NCI-H526 treated with DMSO at 0.1 percent for 48 hours (cell line): ENCODE results near the gene TSPAN5.

Experiments
- DNase-seq: peaks from one replicate; lab custom pipeline; 2025; lab: John Stamatoyannopoulos, UW

Gene TSPAN5

GRCh38 chr4:98517218-98518021, 141.0 kb downstream of the TSPAN5 start:
- DNase-seq: no peak

DNA sequence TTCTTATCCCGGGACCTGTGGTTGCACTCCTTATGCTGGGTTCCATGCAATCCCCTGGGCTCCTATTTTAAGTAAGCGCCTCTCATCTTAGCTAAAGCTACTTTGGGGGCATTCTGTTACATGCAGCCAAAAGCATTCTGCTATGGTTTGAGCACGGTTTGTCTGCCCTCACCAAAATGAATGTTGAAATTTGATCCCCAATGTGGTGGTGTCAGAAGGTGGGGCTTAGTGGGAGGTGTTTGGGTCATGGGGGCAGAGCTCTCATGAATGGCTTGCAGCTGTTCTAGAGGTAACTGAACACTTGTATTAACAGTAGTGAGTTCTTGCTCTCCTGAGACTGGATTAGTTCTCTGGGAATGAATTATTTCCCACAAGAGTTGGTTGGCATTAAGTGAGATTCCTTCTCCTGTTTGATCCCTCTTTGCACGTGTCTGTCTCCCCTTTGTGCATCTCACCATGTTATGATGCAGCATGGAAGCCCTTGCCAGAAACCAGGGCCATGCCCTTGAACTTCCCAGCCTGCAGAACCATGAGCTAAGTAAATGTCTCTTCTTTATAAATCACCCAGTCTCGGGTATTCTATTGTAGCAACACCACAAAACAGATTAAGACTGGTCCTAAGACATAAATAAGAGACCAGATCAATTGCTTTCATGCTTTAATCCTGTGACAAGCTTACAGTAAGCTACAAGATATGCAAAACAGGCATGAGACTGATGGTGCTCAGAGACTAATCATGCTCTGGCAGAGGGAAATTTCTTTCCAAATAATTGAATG, 141.8 kb downstream of the TSPAN5 start:
- peak; percentile 23 for DNase-seq

DNA sequence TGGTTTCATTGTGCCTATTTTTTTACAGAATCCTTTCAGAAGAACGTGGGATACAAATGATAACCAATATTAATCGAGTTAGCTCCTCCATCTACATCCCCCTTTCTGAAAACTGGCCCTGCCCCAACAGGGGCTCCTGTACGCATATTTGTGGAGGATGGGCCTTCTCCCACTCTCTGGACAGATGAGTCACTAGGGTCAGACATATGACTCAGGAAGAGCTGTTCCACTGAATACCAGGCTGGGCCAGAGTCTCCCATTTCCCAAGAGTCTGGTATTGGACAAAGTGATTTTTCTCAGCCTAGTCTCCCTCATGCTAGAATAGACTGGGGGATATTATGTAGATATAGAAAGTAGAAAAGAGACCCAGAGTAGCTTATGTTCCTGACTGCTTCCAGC, 142.4 kb downstream of the TSPAN5 start:
- no peak for DNase-seq

- no peak for DNase-seq
These were observed 143.0 kb downstream of the TSPAN5 start for GRCh38 chr4:98515470-98515809.

- DNase-seq: no peak
These were observed 143.5 kb downstream of the TSPAN5 start for GRCh38 chr4:98514741-98515469.

DNA sequence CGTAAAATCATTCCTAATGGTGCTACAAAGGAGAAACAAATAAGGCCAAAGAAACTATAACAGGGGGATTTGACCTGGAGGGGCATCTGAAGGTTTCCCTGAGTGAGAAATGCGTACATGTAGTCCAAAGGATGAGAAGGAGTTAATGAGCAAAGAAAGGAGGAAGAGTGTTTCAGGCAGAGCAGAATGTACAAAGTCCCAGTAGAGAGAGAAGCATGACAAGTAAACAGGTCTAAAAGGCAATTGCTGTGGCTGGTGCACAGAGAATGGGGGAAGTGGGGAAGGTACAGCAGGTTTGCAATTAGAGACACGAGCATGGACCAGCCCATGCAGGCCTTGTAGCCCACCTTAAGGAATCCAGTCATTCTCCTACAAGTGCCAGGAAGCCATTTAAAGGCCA, 145.5 kb downstream of the TSPAN5 start:
- DNase-seq: no peak

GRCh38 chr4:98510757-98511517, 147.5 kb downstream of the TSPAN5 start:
- DNase-seq: no peak

DNA sequence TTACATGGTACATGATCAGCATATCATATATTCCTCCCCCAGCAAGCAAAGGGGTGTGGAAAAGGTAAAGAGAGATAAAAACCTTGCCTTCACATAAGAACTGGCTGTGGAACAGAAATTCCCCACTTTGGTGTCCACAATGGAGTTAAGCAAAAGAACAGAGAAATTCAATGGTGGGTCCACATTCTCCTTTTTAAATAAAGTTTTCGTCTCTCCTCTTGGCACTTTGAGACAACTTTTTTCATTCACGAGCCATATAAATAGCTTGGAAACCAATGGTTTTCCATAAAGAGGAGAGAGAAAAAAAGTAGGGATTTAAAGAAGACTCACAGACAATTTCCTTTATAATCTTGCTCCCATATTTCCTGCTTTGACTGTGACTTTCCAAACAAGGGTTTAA, 148.1 kb downstream of the TSPAN5 start:
- DNase-seq: no peak

- no peak for DNase-seq
These were observed 148.7 kb downstream of the TSPAN5 start for GRCh38 chr4:98509721-98510120.

DNA sequence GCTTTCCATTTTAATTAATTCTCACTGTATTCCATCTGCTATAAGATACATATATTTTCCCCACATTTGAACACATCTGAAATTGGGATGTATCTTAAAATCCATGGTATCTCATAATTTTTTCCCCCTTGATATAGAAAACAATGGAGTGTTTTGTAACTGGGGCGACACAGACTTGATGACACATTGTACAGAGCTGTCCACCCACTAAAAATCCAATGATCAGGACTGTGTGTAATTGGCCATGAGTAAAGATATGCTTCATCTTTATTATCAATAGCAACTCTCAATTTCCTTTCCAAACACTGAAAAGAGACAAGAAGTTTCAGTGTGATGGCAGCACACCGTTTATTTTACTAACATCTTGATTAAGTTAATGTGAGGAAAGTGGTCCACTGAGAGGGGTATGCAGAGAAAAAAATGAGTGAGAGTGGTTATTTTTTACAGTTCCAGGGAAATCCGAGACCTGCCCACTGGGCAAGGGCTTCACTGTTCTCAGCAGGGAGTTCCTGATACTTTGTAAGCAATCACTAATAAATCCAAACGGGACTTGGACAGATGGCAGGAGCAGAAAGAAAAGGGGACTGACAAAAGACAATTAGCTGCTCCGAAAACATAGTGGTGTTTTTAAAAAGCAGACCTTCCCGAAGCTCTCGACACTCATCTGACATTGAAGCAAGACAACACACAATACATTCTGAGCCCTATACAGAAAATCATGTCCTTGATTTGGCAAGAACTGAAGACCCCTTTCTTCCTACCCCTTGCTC, 149.4 kb downstream of the TSPAN5 start:
- no peak for DNase-seq

DNA sequence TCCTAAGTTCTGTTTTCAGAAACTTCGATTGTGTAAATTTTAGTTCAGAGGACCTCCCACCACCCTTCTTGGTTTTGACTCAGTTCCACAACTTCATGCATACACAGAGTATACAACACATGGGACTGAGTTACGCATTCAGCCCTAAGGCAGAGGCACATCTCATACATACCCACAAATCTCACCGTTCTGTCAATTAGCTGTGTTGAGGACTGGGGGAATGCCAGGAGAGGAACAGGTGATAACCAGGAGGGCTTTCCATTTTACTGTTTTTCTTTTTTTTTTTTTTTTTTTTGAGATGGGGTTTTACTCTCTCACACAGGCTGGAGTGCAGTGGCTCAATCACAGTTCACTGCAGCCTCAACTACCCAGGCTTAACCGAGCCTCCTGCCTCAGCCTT, 150.2 kb downstream of the TSPAN5 start:
- DNase-seq: no peak

DNA sequence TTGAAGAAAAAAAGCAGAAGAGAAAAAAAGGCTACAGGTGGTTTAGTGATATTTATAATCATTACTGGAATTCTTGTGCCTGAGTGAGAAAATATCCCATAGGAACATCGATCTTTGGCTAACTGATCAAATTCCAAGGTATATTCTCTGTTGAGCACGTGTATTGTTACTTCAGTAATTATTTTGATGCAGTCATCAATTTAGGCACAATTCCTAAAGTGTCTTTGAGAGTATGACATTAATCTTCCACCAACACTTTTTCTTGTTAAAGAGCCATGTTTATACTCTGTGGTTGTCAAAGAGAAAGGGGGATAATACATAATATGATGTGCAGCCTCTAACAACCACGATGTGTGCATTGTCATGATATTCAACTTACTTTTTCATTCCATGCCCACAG, 151.1 kb downstream of the TSPAN5 start:
- no peak for DNase-seq

DNA sequence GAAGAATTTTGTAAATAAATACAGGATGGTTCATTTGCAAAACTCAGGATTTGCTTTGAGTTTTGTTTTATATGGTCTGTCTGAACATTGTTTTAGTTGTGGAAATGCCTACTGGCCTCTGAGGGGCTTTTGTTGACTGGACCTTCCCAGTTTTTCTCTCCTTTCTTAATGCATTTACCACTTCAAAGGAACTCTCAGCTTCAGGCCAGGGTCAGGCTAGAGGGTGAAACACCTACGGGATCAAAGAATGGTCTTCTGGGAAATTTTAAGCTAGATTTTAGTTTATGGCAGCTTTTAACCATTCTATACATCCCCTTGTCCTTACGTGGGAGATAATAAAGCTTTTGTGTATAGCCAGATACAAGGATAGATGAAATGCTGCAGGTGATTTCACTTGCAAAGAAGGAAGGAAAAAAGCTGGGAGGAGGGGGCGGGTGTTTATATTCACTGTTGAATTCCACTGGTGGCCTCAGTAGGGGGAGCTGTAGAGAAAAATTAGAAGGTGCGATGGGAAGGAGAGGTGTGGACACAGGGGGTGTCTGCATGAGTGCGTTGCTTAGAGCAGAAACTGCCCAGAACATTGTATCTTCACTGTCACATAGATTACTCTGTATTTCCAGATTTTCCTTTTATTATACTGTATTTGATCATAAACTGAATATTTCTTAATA, 151.8 kb downstream of the TSPAN5 start:
- DNase-seq: peak; percentile 74

DNA sequence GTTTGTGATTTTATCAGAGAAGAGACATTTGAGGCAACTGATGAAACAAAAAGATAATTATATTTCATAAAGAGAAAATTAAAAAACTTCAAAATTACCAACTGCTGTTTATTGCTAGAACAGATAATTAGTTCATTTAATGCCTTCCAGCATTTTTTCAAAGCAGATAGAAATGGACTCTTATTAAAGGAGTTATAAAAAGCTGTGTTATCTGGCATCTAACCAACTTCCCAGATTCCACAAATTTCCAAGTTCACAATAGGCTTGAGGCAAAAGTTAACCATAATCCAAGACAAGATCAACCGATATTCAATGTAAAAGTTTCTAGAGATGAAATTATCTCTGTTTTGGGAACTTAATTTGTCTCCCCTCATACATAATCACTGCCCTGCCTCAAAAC, 152.4 kb downstream of the TSPAN5 start:
- no peak for DNase-seq

- DNase-seq: no peak
These were observed 154.3 kb downstream of the TSPAN5 start for GRCh38 chr4:98504091-98504490.

DNA sequence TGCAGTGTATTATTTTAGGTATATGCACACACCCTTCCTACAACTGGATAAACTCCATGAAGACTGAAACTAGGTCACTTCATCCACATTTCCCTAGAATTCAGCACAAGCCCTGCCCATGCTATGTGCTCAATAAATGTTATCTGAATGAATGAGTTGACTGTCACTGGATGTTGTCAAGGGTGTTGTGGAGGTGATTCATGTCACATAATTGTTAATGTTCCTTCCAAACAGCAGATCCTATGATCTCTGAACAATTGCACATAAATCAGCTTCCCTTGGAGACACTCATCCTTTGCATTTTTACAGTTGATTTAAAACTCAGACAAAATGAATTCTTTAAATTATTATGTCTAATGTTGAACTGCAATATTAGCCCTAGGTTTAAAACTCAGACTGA, 154.7 kb downstream of the TSPAN5 start:
- DNase-seq: no peak

DNA sequence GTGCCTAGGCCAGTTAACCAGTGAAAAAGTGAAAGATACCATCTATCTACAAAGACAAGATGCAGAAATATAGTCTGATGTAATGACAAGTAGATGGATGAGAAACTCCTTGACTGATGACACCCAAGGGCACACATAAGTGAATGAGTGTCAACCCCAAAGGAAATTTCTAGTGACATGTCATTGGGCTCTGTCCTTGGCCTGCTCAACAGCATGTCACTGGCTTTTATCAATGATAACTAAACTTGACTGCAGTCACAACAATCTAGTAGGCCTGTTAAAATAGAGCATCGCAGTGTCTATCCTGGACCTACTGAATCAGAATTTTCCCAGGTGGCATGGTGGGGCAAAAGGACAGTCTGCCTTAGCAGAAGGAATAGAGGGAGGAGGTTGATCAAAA, 155.8 kb downstream of the TSPAN5 start:
- DNase-seq: no peak

DNA sequence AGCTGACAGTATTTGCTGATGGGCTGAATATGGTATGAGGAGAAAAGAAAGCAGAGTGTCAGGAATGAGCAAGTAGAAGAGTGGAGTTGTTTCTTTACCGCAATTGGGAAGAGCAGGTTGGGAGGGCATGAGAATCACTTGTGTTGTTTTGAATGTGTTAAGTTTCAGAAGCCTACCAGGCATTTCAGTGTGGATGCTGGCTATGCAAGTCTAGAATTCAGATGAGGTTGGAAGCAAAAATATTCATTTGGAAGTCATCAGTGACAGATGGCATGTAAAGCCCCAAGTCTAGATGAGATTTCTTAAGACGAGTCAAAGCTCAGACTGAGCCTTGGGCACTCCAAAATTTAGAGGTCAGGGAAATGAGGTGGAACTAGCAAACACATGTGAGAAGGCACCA, 156.4 kb downstream of the TSPAN5 start:
- no peak for DNase-seq

DNA sequence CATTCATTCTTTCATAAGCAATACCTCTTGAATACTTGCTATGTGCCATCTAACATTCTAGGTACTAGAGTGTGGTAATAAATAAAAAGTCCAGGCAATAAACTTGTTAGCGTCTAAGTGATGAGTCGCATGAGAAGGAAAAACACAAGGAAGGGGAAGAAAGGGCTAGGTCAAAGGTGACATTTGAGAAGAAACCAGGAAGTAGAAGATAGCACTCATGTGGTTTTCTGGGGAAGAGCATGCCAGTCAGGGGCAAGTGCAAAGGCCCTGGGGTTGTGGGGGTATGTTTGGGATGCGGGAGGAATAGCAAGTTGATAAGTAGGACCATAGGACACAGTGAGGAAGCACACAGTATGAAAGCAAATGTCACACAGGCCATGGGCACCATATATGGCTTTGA, 157.0 kb downstream of the TSPAN5 start:
- no peak for DNase-seq

GRCh38 chr4:98498774-98499173, 159.6 kb downstream of the TSPAN5 start:
- no peak for DNase-seq
